K562 (cell line): ENCODE results near the gene HDHD3. TPM values are rescaled to one million over a fixed set of nuclear protein-coding genes. Genes with fewer than 3 reads are reported as not detected.

Experiments
- ATAC-seq: fragments of 200-7000 bp; cut with Tn5 transposase; 3 replicates; pipeline ENCODE4 v1.9.1; 2020; ENCODE audit warnings: moderate library complexity
- BruUV-seq: library from RNA; stranded (reverse); fragments of 400-500 nt; replicated peaks from 2 replicates; lab custom pipeline; 2021; lab: Mats Ljungman, UMichigan
- CTCF ChIA-PET: fragments of 300-600 bp; formaldehyde crosslinking; extraction: SDS; loops from one replicate; lab custom pipeline; 2021; ENCODE audit warnings: low intra/inter-chr PET ratio; lab: Yijun Ruan, JAX
- POLR2A ChIA-PET: fragments of 300-600, 350-650 bp; sonication (Branson Sonifier 250); formaldehyde crosslinking; extraction: SDS; loops from one replicate; lab custom pipeline; 2021; ENCODE audit warnings: antibody characterized with exemption, inconsistent platforms; lab: Yijun Ruan, JAX
- DNase-seq, 4 experiments: peaks; one replicate each; pipeline versions ENCODE4 v3.0.0 to v3.0.0-alpha.2; 2011 to 2018; ENCODE audit warnings: low spot score in 3 of 4, mixed read lengths in 3 of 4; ENCODE audit errors: extremely low read depth in 1 of 4
- FAIRE-seq: peaks from 2 replicates; lab custom pipeline; 2011; peaks lifted over from hg19 to GRCh38; lab: Jason Lieb, UNC
- H2AFZ ChIP-seq: 2 replicates; pipeline ENCODE4 v1.6.0; 2011; ENCODE audit warnings: low read depth, low read length, control low read depth, inconsistent platforms
- H3K27ac ChIP-seq: fragments of 200-600 bp; 3 replicates; pipeline ENCODE4 v1.8.0; 2011; ENCODE audit warnings: low read depth, mild to moderate bottlenecking, control low read depth, inconsistent platforms, low read length, moderate library complexity, mixed read lengths; ENCODE audit errors: extremely low read depth
- H3K27me3 ChIP-seq, 2 experiments: fragments of 300-600 bp in 1 of 2; 2 replicates in 1 of 2; 3 replicates in 1 of 2; pipeline versions ENCODE4 v1.6.0 to v1.8.0; 2011; ENCODE audit warnings: inconsistent platforms in 2 of 2, low read length in 2 of 2, mild to moderate bottlenecking in 1 of 2, mixed read lengths in 1 of 2, moderate library complexity in 1 of 2; ENCODE audit not compliant: control insufficient read depth in 2 of 2, insufficient read depth in 2 of 2
- H3K36me3 ChIP-seq: fragments of 300-600 bp; 3 replicates; pipeline ENCODE4 v1.8.0; 2011; ENCODE audit warnings: mild to moderate bottlenecking, low read length, inconsistent platforms; ENCODE audit not compliant: control insufficient read depth, insufficient read depth
- H3K4me1 ChIP-seq, 2 experiments: fragments of 200-600 bp in 1 of 2; replicated peaks in 1 of 2; 2 replicates in 1 of 2; 3 replicates in 1 of 2; pipeline versions ENCODE4 v1.5.1 to v1.8.0; 2011; ENCODE audit warnings: inconsistent platforms in 2 of 2, low read length in 2 of 2, mild to moderate bottlenecking in 1 of 2, mixed read lengths in 1 of 2, moderate library complexity in 1 of 2; ENCODE audit not compliant: control insufficient read depth in 2 of 2, insufficient read depth in 2 of 2
- H3K4me2 ChIP-seq: 2 replicates; pipeline ENCODE4 v1.6.1; 2011; ENCODE audit warnings: low read length, control low read depth, inconsistent platforms, mixed read lengths; ENCODE audit not compliant: insufficient read depth
- H3K4me3 ChIP-seq: fragments of 200-600 bp; sonication (generic), shearing (Covaris generic); 2 replicates; pipeline ENCODE4 v1.5.1; 2016; ENCODE audit warnings: control low read depth, inconsistent platforms
- H3K79me2 ChIP-seq: fragments of 200-600 bp; 3 replicates; pipeline ENCODE4 v1.8.0; 2011; ENCODE audit warnings: low read length, inconsistent platforms; ENCODE audit not compliant: control insufficient read depth, insufficient read depth
- H3K9ac ChIP-seq, 2 experiments: 2 replicates each; pipeline versions ENCODE4 v1.6.0 to v1.6.1; 2011; ENCODE audit warnings: low read depth in 2 of 2, low read length in 2 of 2, control low read depth in 1 of 2, inconsistent platforms in 1 of 2, mild to moderate bottlenecking in 1 of 2, mixed read lengths in 1 of 2; ENCODE audit not compliant: insufficient read depth in 1 of 2
- H3K9me1 ChIP-seq: one replicate; pipeline ENCODE4 v1.6.0; 2011; ENCODE audit warnings: inconsistent platforms, mild to moderate bottlenecking, low read length, moderate library complexity; ENCODE audit not compliant: control insufficient read depth, insufficient read depth
- H3K9me3 ChIP-seq: replicated peaks from 2 replicates; pipeline ENCODE4 v1.5.1; 2011; ENCODE audit warnings: low read depth, low read length, inconsistent platforms; ENCODE audit not compliant: control insufficient read depth, insufficient read depth
- H4K20me1 ChIP-seq: replicated peaks from 2 replicates; pipeline ENCODE4 v1.6.1; 2011; ENCODE audit warnings: low read length, inconsistent platforms, mixed read lengths; ENCODE audit not compliant: control insufficient read depth, insufficient read depth
- BCLAF1 ChIP-seq, 2 experiments: fragments of 450-650 bp in 1 of 2; IDR thresholded peaks; 2 replicates each; pipeline ENCODE4 v1.6.1; 2011 to 2017; ENCODE audit warnings: low read depth in 2 of 2, antibody characterized with exemption in 1 of 2, borderline replicate concordance in 1 of 2, low read length in 1 of 2, mild to moderate bottlenecking in 1 of 2, mixed read lengths in 1 of 2; ENCODE audit not compliant: control insufficient read depth in 1 of 2
- GTF3C2 ChIP-seq: IDR thresholded peaks from 3 replicates; pipeline ENCODE4 v1.6.1; 2011; ENCODE audit warnings: borderline replicate concordance, mild to moderate bottlenecking, moderate library complexity; ENCODE audit not compliant: insufficient read length; ENCODE audit errors: extremely low read depth
- JUND ChIP-seq, 2 experiments: IDR thresholded peaks; 2 replicates in 1 of 2; 3 replicates in 1 of 2; pipeline ENCODE4 v1.6.1; 2011; ENCODE audit warnings: borderline replicate concordance in 2 of 2, low read depth in 2 of 2, low read length in 2 of 2, improper control_type of control experiment in 1 of 2, missing biosample characterization in 1 of 2, missing genetic modification characterization in 1 of 2, missing genetic modification reagents in 1 of 2
- MAFF ChIP-seq: IDR thresholded peaks from 2 replicates; pipeline ENCODE4 v1.6.1; 2012; ENCODE audit warnings: low read length, improper control_type of control experiment
- NFE2 ChIP-seq: IDR thresholded peaks from 2 replicates; pipeline ENCODE4 v1.6.1; 2014; ENCODE audit warnings: antibody characterized with exemption, low read depth
- NFE2L1 ChIP-seq: fragments of 450-650 bp; IDR thresholded peaks from 2 replicates; pipeline ENCODE4 v1.6.1; 2016; ENCODE audit warnings: missing genetic modification characterization, low read depth, mild to moderate bottlenecking, missing compliant biosample characterization, moderate library complexity, borderline replicate concordance
- THRAP3 ChIP-seq: fragments of 450-650 bp; IDR thresholded peaks from 2 replicates; pipeline ENCODE4 v1.6.1; 2016; ENCODE audit warnings: mild to moderate bottlenecking, inconsistent platforms, borderline replicate concordance
- ZFP1 ChIP-seq: fragments of 450-650 bp; formaldehyde crosslinking; IDR thresholded peaks from 2 replicates; pipeline ENCODE4 v1.4.0; 2020; ENCODE audit warnings: mild to moderate bottlenecking, mixed read lengths
- ZNF232 ChIP-seq: sonication (generic); formaldehyde crosslinking; IDR thresholded peaks from 2 replicates; pipeline ENCODE4 v1.8.0; 2022; ENCODE audit warnings: mild to moderate bottlenecking, missing genetic modification reagents
- ZSCAN32 ChIP-seq: fragments of 450-650 bp; formaldehyde crosslinking; IDR thresholded peaks from 2 replicates; pipeline ENCODE4 v1.4.0; 2020; ENCODE audit warnings: mild to moderate bottlenecking, moderate library complexity
- WGBS: fragments of 100-300 bp; shearing (Covaris generic); methylation state at CpG from one replicate; pipeline ENCODE4 v1.1.6; 2016; ENCODE audit warnings: low coverage, mixed read lengths; ENCODE audit not compliant: insufficient coverage; ENCODE audit errors: missing lambda C conversion rate; 5-methylcytosine and 5-hydroxymethylcytosine counted together
- in situ Hi-C: fragments of 300-500 bp; cut with MboI; formaldehyde crosslinking; loops from 4 replicates; pipeline ENCODE4 v1.15.0; 2018; ENCODE audit warnings: inconsistent platforms, mixed read lengths
- intact Hi-C: fragments of 100-400 bp; cut with micrococcal nuclease; formaldehyde crosslinking; loops from 2 replicates; pipeline ENCODE4 v1.14.2; 2022
- polyA plus RNA-seq, 8 experiments: library from polyadenylated mRNA; depleted of rRNA in 4 of 8; stranded (reverse) in 5 of 8; unstranded in 3 of 8; fragments of >200 nt; fragmentation: Nextera tagmentation in 2 of 8; fragmentation: Illumina TruSeq in 1 of 8; extraction: Ambion mirVana in 2 of 8; extraction: Trizol in 1 of 8; gene quantifications; 2 replicates each; pipeline versions ENCODE4 v1.2.1 to v1.2.3, GENCODE V29; 2011 to 2014; ENCODE audit warnings: inconsistent platforms in 1 of 8, missing spikeins in 1 of 8
- total RNA-seq, 7 experiments: library from RNA; depleted of rRNA in 6 of 7; stranded (reverse); fragments of >200 nt in 6 of 7; fragmentation: Illumina TruSeq in 2 of 7; extraction: Trizol in 2 of 7; gene quantifications; 2 replicates each; pipeline versions ENCODE4 v1.2.1 to v1.2.3, GENCODE V29; 2011 to 2021; ENCODE audit warnings: low replicate concordance in 1 of 7
- TF ChIP-seq, protein P1 (sequence below): fragments of 250-450 bp; sonication (Bioruptor Pico); IDR thresholded peaks from 2 replicates; pipeline ENCODE4 v1.4.0; 2020; ENCODE audit warnings: mild to moderate bottlenecking, moderate library complexity, borderline replicate concordance

Gene HDHD3
- total and polyA plus RNA-seq, 9 of the 15 experiments (the other 6 are each of a cell fraction or from before 2014, with no cell fraction given) = 1.1 to 19.1 (median 10.9) TPM

DNA sequence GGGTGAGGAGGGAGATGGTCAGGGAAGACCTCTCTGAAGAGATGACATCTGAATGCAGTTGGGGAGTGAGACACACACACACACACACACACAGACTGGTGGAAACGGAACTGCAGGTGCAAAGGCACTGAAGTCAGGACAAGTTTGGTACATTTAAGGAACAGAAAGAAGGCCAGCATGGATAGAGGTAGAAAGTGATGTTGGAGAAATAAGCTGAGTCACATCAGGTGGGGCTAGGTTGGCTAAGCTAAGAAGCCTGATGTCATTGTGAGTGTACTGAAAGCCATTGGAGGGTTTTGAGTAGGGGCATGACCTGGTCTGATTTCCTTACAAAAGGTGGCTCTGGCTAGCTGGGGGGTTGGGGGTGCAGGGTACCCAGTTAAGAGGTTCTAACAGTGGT lies 24.4 kb downstream of the HDHD3 start:
- in situ Hi-C loops (no loop called here), intact Hi-C loops (no loop called here)
- no peak overlapping the region for H3K4me2 ChIP-seq
- no peaks in the 10 kb centered on the region for H3K79me2 ChIP-seq
- 0% methylated on average over 1 of the region's 1 CpG for WGBS
- ChIA-PET CTCF (no interaction called here), POLR2A (interaction anchor here (0.6 to 2.2 kb wide), 7 partner anchors 9 to 131 kb away, joined by 3 to 22 read pairs (median 5); partner anchors contain the start of genes C9orf43, FKBP15, POLE3 and SLC31A1)
- no TSS peak for BruUV-seq
- FAIRE-seq (peak; percentile 37), DNase-seq (peak in 1 of 4 experiments; percentile 30), ATAC-seq (peak; percentile 71)
- peaks cover 3 to 10% of the 10 kb centered on the region in 2 experiments; a peak in 3 of 5 replicates for H3K4me1 ChIP-seq
- no peaks in the 10 kb centered on the region for H4K20me1 ChIP-seq
- no peak overlapping the region for H2AFZ ChIP-seq
- H3K9ac ChIP-seq = no peak overlapping the region
- H3K9me1 ChIP-seq = no peaks in the 10 kb centered on the region
- no peak overlapping the region for H3K4me3 ChIP-seq
- no peak overlapping the region for H3K27ac ChIP-seq
- no peaks in the 10 kb centered on the region for H3K9me3 ChIP-seq
- no peaks in the 10 kb centered on the region for H3K36me3 ChIP-seq
- H3K27me3 ChIP-seq = peaks cover 2 to 13% of the 10 kb centered on the region in 2 experiments; a peak in 2 of 5 replicates
- TF ChIP-seq ZFP1 (CRISPR knock-in tag) (no peak), BCLAF1 (IDR thresholded peaks at IDR 0.05; ENCODE audit: borderline replicate concordance in 1 of 2, control insufficient read depth in 1 of 2, low read depth in 2 of 2, low read length in 1 of 2) (no peak), ZNF232 (no peak), THRAP3 (no peak), JUND (IDR thresholded peaks at IDR 0.05; ENCODE audit: borderline replicate concordance, low read depth, low read length) (peak; percentile 37; the same call in 1 of the 2 replicates), JUND (tag; IDR thresholded peaks at IDR 0.05; ENCODE audit: borderline replicate concordance, low read depth, low read length) (no peak), GTF3C2 (no peak), ZSCAN32 (no peak), NFE2L1 (tag) (peak; percentile 65; the same call in 1 of the 2 replicates), MAFF (peak; percentile 58; the same call in 1 of the 2 replicates), NFE2 (peak; percentile 83)
- TF ChIP-seq, protein P1, sequence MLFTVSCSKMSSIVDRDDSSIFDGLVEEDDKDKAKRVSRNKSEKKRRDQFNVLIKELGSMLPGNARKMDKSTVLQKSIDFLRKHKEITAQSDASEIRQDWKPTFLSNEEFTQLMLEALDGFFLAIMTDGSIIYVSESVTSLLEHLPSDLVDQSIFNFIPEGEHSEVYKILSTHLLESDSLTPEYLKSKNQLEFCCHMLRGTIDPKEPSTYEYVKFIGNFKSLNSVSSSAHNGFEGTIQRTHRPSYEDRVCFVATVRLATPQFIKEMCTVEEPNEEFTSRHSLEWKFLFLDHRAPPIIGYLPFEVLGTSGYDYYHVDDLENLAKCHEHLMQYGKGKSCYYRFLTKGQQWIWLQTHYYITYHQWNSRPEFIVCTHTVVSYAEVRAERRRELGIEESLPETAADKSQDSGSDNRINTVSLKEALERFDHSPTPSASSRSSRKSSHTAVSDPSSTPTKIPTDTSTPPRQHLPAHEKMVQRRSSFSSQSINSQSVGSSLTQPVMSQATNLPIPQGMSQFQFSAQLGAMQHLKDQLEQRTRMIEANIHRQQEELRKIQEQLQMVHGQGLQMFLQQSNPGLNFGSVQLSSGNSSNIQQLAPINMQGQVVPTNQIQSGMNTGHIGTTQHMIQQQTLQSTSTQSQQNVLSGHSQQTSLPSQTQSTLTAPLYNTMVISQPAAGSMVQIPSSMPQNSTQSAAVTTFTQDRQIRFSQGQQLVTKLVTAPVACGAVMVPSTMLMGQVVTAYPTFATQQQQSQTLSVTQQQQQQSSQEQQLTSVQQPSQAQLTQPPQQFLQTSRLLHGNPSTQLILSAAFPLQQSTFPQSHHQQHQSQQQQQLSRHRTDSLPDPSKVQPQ = no peak
